ACHN (cell line): ENCODE data around the gene ZMIZ2.

Source experiments
- DNase-seq: peaks from one replicate; pipeline ENCODE4 v3.0.0-alpha.2; 2015
- in situ Hi-C: cut with HindIII; loops from 2 replicates; pipeline ENCODE4 v1.10.0; 2017; ENCODE audit warnings: low sequenced_read_pairs, low pct_ligation_motif_present, low pct_unique_long_range_greater_than_20kb

The ZMIZ2 gene

DNA sequence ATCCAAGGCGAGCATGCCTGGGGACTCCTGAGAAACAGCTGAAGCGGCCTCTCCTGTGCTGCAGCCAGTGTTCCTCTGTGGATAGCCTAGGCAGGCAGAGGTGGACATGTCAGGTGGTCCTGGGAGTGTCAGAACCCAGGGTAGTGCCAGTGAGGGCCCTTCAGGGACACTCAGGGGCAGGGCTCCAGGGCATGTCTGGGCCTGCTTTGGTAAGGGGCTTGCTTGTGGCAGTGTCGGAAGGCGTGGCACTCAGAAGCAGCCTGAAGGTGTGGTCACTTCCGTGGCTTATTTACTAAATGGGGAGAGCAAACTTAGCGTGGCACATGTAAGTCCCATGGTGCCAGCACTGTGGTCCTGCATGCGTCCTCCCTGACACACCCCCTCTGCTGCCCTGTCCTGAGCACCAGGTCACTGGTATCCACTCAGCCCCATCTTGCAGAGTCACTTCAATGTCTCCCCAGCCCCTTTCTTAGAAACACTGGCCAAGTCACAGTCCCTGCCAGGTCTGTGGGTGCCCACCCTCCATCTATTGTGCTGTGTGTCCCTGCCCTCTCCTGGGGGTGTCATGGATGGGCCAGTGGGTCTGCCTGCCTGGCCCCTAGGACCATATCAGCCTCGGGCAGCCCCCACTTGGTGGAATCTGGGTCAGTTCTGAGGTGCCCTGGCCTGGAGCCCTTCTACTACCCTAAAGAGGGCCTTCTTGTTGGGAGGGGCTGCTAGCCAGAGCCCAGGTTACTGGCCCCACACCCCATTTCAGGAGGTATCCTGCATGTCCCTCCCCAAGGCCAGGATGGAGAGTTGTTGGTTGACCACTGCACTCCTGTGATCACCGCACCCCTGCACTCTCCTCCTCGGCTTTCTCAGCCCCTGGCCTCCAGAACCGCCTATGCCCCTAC lies 6.4 kb downstream of the ZMIZ2 start:
- in situ Hi-C loops, result no loop called here

GRCh38 chr7:44755698-44756627 lies 7.3 kb downstream of the ZMIZ2 start:
- in situ Hi-C loops, result no loop called here
- DNase-seq, result no peak

More for the DNA sequence above, 6.4 kb downstream of the ZMIZ2 start:
- no peak for DNase-seq

GRCh38 chr7:44756904-44757303 lies 8.3 kb downstream of the ZMIZ2 start:
- DNase-seq, result no peak
- in situ Hi-C loops, result no loop called here

GRCh38 chr7:44757311-44757710 lies 8.7 kb downstream of the ZMIZ2 start:
- DNase-seq, result no peak
- in situ Hi-C loops, result no loop called here

DNA sequence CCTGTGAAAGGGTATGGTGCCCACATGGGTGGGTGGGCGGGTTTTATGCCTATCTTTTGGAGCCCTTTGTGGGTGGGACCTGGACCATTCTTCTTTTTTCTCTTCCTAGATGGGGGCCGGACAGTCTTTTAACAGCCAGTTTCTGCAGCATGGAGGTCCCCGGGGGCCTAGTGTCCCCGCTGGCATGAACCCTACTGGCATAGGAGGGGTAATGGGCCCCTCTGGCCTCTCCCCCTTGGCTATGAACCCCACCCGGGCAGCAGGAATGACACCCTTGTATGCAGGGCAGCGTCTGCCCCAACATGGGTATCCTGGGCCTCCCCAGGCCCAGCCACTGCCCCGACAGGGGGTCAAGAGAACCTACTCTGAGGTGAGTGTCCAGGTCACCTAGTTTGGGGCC lies 9.1 kb downstream of the ZMIZ2 start:
- in situ Hi-C loops, result no loop called here
- DNase-seq, result no peak

- in situ Hi-C loops, result no loop called here
- DNase-seq, result no peak
These were observed 10.6 kb downstream of the ZMIZ2 start for GRCh38 chr7:44759246-44759645.

DNA sequence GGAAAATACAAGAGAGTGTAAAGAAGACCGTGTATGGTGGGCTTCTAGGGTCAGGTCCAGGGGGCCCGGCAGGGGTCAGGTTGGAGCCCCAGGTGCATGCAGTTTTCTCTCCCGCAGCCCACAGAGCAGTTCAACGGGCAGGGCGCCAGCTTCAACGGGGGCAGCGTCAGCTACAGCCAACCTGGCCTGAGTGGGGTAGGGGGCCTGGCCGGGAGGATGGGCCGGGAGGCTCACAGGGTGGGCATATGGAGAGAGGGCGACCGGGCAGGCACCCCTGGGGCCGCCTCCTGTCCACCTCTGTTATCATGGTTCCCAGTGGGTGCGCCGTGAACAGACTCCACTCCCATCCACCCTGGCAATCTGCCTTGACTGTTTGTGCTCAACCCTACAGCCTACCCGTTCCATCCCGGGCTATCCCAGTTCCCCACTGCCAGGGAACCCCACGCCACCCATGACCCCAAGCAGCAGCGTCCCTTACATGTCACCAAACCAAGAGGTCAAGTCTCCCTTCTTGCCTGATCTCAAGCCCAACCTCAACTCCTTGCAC lies 11.5 kb downstream of the ZMIZ2 start:
- DNase-seq, result no peak
- in situ Hi-C loops, result no loop called here

DNA sequence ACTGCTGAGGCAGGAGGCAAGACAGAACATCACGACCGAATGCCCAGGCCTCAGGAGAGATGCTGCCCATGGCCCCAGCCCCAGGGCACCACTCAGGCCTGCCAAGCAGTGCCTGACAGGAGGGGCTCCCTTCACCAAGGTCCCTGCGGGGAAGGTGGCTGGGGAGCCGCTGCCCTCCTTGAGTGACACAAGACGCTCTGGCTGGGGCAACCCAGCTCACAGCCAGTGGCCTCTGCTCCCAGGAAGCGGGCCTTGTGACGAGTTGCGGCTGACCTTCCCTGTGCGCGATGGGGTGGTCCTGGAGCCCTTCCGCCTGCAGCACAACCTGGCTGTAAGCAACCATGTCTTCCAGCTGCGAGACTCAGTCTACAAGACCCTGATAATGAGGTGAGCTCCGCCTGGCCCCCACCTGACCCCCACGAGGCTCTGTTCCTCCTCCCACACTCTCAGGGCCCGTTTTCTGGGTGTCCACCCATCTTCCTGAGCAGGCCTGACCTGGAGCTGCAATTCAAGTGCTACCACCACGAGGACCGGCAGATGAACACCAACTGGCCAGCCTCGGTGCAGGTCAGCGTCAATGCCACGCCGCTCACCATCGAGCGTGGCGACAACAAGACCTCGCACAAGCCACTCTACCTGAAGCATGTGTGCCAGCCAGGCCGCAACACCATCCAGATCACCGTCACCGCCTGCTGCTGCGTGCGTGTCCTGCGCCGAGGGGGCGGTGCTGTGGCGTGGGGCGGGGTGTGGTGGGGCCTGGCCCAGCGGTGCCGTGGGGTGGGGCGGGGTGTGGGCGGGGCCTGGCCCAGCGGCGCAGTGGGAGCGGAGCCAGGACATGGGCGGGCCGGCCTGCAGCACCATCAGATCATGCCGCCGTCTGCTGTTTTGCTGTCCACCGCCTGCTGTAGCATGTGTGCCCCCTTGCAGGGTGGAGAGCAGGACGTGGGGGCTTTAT lies 12.8 kb downstream of the ZMIZ2 start:
- in situ Hi-C loops, result no loop called here
- no peak for DNase-seq

GRCh38 chr7:44762300-44762699 lies 13.7 kb downstream of the ZMIZ2 start:
- in situ Hi-C loops, result no loop called here
- no peak for DNase-seq

DNA sequence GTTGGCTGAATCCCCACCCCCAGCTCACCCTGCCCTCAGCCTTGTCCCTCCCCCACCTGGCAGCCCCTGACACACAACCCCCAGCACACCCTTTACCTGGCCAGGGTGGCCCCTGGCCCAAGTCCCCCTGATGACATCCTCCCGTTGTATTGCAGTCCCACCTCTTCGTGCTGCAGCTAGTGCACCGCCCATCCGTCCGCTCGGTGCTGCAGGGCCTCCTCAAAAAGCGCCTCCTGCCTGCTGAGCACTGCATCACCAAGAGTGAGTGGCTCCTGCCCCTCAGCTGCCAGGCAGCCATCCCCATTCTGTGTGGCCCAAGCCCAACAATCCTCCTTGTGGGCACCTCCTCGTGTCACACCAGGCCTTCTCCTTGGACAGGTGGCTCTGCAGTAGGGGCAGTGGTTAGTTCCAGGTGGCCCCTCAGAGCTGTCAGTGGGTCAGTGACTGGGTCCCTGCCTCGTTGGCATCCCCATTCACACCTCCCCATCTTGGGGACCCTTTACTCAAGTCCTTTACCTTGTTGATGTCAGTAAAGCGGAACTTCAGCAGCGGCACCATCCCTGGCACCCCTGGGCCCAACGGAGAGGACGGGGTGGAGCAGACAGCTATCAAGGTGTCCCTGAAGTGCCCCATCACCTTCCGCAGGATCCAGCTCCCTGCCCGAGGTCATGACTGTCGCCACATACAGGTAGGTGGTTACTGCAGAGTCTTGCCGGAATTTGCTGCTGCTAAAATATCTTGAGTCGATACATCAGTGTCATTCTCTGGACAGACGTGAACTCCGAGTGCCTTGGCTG lies 14.3 kb downstream of the ZMIZ2 start:
- in situ Hi-C loops, result no loop called here
- DNase-seq, result no peak

- no peak for DNase-seq
- in situ Hi-C loops, result no loop called here
These were observed 15.4 kb downstream of the ZMIZ2 start for GRCh38 chr7:44764081-44764480.

GRCh38 chr7:44764665-44765578 lies 16.3 kb downstream of the ZMIZ2 start:
- DNase-seq, result no peak
- in situ Hi-C loops, result no loop called here

- no peak for DNase-seq
- in situ Hi-C loops, result no loop called here
These were observed 17.1 kb downstream of the ZMIZ2 start for GRCh38 chr7:44765579-44766415.

DNA sequence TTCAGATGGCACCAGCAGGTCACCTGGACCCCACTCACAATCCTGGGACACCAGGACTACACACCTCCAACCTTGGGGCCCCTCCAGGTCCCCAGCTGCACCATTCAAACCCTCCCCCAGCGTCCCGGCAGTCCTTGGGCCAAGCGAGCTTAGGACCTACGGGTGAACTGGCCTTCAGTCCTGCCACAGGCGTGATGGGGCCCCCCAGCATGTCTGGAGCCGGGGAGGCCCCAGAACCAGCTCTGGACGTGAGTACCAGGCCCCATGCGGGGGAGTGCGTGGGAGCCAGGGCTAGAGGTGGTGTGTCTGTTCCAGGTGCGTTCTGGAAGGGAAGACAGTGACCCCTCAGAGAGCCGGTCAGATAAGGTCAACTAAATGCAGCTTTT lies 17.8 kb downstream of the ZMIZ2 start:
- no peak for DNase-seq
- in situ Hi-C loops, result no loop called here

GRCh38 chr7:44767134-44767911 lies 18.7 kb downstream of the ZMIZ2 start:
- in situ Hi-C loops, result no loop called here
- DNase-seq, result no peak
